Caco-2 (cell line): ENCODE data around the gene PSMD6. TPM values are rescaled to one million over a fixed set of nuclear protein-coding genes. Genes with fewer than 3 reads are reported as not detected.

Source experiments
- BruUV-seq: library from RNA; stranded (reverse); fragments of 400-500 nt; replicated peaks from 2 replicates; lab custom pipeline; 2021; lab: Mats Ljungman, UMichigan
- CTCF ChIA-PET: fragments of 300-600 bp; sonication (Branson Sonifier 250); formaldehyde crosslinking; loops from one replicate; lab custom pipeline; 2022; ENCODE audit warnings: antibody characterized with exemption; lab: Charles Lee
- POLR2A ChIA-PET: fragments of 300-600 bp; sonication (Branson Sonifier 250); formaldehyde crosslinking; loops from one replicate; lab custom pipeline; 2022; ENCODE audit warnings: antibody characterized with exemption; lab: Charles Lee
- DNase-seq, 2 experiments: peaks; one replicate each; pipeline versions ENCODE4 v3.0.0 to v3.0.0-alpha.2; 2020 to 2022
- H3K27me3 ChIP-seq: replicated peaks from 2 replicates; pipeline ENCODE4 v1.6.0; 2011; ENCODE audit warnings: low read length; ENCODE audit not compliant: control insufficient read depth, insufficient read depth
- H3K36me3 ChIP-seq: 2 replicates; pipeline ENCODE4 v1.5.1; 2011; ENCODE audit warnings: low read length; ENCODE audit not compliant: control insufficient read depth, insufficient read depth
- H3K4me1 ChIP-seq: fragments of 250-450 bp; sonication (Bioruptor Pico); 2 replicates; pipeline ENCODE4 v1.5.1; 2020; ENCODE audit warnings: mild to moderate bottlenecking
- H3K4me3 ChIP-seq: 2 replicates; pipeline ENCODE4 v1.5.1; 2011; ENCODE audit warnings: low read depth, mild to moderate bottlenecking, control low read depth, low read length
- H3K9me3 ChIP-seq: fragments of 250-450 bp; sonication (Bioruptor Pico); 2 replicates; pipeline ENCODE4 v1.5.1; 2020; ENCODE audit warnings: mild to moderate bottlenecking, moderate library complexity
- H3K27ac Mint-ChIP-seq: one replicate; pipeline ENCODE4 v1.8.0; 2022; ENCODE audit warnings: mixed read lengths; ENCODE audit not compliant: unreplicated experiment
- H3K27me3 Mint-ChIP-seq: one replicate; pipeline ENCODE4 v1.8.0; 2022; ENCODE audit warnings: mixed read lengths; ENCODE audit not compliant: insufficient read depth, unreplicated experiment
- H3K36me3 Mint-ChIP-seq: one replicate; pipeline ENCODE4 v1.8.0; 2022; ENCODE audit warnings: mild to moderate bottlenecking, mixed read lengths; ENCODE audit not compliant: insufficient read depth, unreplicated experiment
- H3K4me1 Mint-ChIP-seq: one replicate; pipeline ENCODE4 v1.8.0; 2022; ENCODE audit warnings: low read depth, mixed read lengths; ENCODE audit not compliant: unreplicated experiment
- H3K4me3 Mint-ChIP-seq: one replicate; pipeline ENCODE4 v1.8.0; 2022; ENCODE audit warnings: mild to moderate bottlenecking, moderate library complexity, mixed read lengths; ENCODE audit not compliant: unreplicated experiment
- H3K9me3 Mint-ChIP-seq: one replicate; pipeline ENCODE4 v1.8.0; 2022; ENCODE audit warnings: mixed read lengths; ENCODE audit not compliant: unreplicated experiment
- CTCF ChIP-seq, 2 experiments: fragments of 200-600 bp in 1 of 2; IDR thresholded peaks; 1 replicate in 1 of 2; 2 replicates in 1 of 2; pipeline versions ENCODE4 v1.5.1 to v1.8.0; 2011 to 2022; ENCODE audit warnings: antibody characterized with exemption in 1 of 2, control low read depth in 1 of 2, inconsistent platforms in 1 of 2, low read depth in 1 of 2, low read length in 1 of 2, mild to moderate bottlenecking in 1 of 2, moderate library complexity in 1 of 2; ENCODE audit not compliant: insufficient read depth in 1 of 2, severe bottlenecking in 1 of 2, unreplicated experiment in 1 of 2
- intact Hi-C: fragments of 100-400 bp; cut with micrococcal nuclease; formaldehyde crosslinking; loops from one replicate; pipeline ENCODE4 v1.10.0; 2022; ENCODE audit not compliant: unreplicated experiment
- total RNA-seq: library from RNA; stranded (reverse); gene quantifications from 2 replicates; pipeline ENCODE4 v1.2.3, GENCODE V29; 2022

Gene PSMD6
- total RNA-seq, 1 experiment from 2014 or later, result 100 TPM

GRCh38 chr3:63975723-63976122 is 47.6 kb downstream of the PSMD6 start:
- no peak for DNase-seq
- CTCF ChIA-PET, result no interaction called here
- H3K9me3 Mint-ChIP-seq, result no peaks in the 10 kb centered on the region
- Histone ChIP-seq H3K27me3 (no peaks in the 10 kb centered on the region), H3K4me3 (no peak overlapping the region), H3K36me3 (no peaks in the 10 kb centered on the region), H3K4me1 (peaks cover 16% of the 10 kb centered on the region), H3K9me3 (no peaks in the 10 kb centered on the region)
- POLR2A ChIA-PET, result no interaction called here
- H3K27me3 Mint-ChIP-seq, result no peaks in the 10 kb centered on the region
- no peak overlapping the region for H3K4me3 Mint-ChIP-seq
- no peak overlapping the region for H3K27ac Mint-ChIP-seq
- TF ChIP-seq CTCF (IDR thresholded peaks at IDR 0.05; ENCODE audit: insufficient read depth in 1 of 2, low read depth in 1 of 2, low read length in 1 of 2, severe bottlenecking in 1 of 2, unreplicated experiment in 1 of 2), result no peak
- BruUV-seq, result no TSS peak
- intact Hi-C loops, result no loop called here
- peaks cover 26% of the 10 kb centered on the region for H3K36me3 Mint-ChIP-seq
- peaks cover 18% of the 10 kb centered on the region for H3K4me1 Mint-ChIP-seq

GRCh38 chr3:63974451-63974850 is 48.8 kb downstream of the PSMD6 start:
- peaks cover 28% of the 10 kb centered on the region for H3K36me3 Mint-ChIP-seq
- H3K9me3 Mint-ChIP-seq, result no peaks in the 10 kb centered on the region
- no peak for DNase-seq
- ChIA-PET CTCF (no interaction called here), POLR2A (no interaction called here)
- intact Hi-C loops, result no loop called here
- no peaks in the 10 kb centered on the region for H3K27me3 ChIP-seq
- peaks cover 26% of the 10 kb centered on the region for H3K4me1 Mint-ChIP-seq
- H3K27me3 Mint-ChIP-seq, result no peaks in the 10 kb centered on the region
- no peak overlapping the region for H3K4me3 Mint-ChIP-seq
- no peak overlapping the region for H3K4me3 ChIP-seq
- H3K36me3 ChIP-seq, result no peaks in the 10 kb centered on the region
- no peak for TF ChIP-seq CTCF (IDR thresholded peaks at IDR 0.05; ENCODE audit: insufficient read depth in 1 of 2, low read depth in 1 of 2, low read length in 1 of 2, severe bottlenecking in 1 of 2, unreplicated experiment in 1 of 2)
- H3K9me3 ChIP-seq, result no peaks in the 10 kb centered on the region
- no TSS peak for BruUV-seq
- peaks cover 29% of the 10 kb centered on the region for H3K4me1 ChIP-seq
- H3K27ac Mint-ChIP-seq, result no peak overlapping the region

GRCh38 chr3:63973406-63973805 is 49.9 kb downstream of the PSMD6 start:
- H3K9me3 Mint-ChIP-seq, result no peaks in the 10 kb centered on the region
- peaks cover 39% of the 10 kb centered on the region for H3K4me1 ChIP-seq
- no peaks in the 10 kb centered on the region for H3K27me3 ChIP-seq
- H3K4me3 ChIP-seq, result no peak overlapping the region
- no peak overlapping the region for H3K4me3 Mint-ChIP-seq
- H3K4me1 Mint-ChIP-seq, result peaks cover 37% of the 10 kb centered on the region
- no peaks in the 10 kb centered on the region for H3K36me3 ChIP-seq
- POLR2A ChIA-PET, result no interaction called here
- intact Hi-C loops, result no loop called here
- H3K36me3 Mint-ChIP-seq, result peaks cover 28% of the 10 kb centered on the region
- BruUV-seq, result no TSS peak
- no peak for DNase-seq
- no peak for TF ChIP-seq CTCF (IDR thresholded peaks at IDR 0.05; ENCODE audit: insufficient read depth in 1 of 2, low read depth in 1 of 2, low read length in 1 of 2, severe bottlenecking in 1 of 2, unreplicated experiment in 1 of 2)
- H3K27ac Mint-ChIP-seq, result no peak overlapping the region
- no peaks in the 10 kb centered on the region for H3K9me3 ChIP-seq
- CTCF ChIA-PET, result no interaction called here
- H3K27me3 Mint-ChIP-seq, result no peaks in the 10 kb centered on the region
